ENCODE measurements around the gene ARSB.

- no peak for TF ChIP-seq CTCF (IDR thresholded peaks at IDR 0.05)
- TF ChIP-seq POLR2AphosphoS5 (IDR thresholded peaks at IDR 0.05) = no peak
- no peak for TF ChIP-seq POLR2A (IDR thresholded peaks at IDR 0.05)
These were observed 216.2 kb downstream of the ARSB start for GRCh38 chr5:78768781-78769380.

All from transverse colon (tissue), 4 donors.